ENCODE data around the gene NPC1L1. TPM values are rescaled to one million over a fixed set of nuclear protein-coding genes. Genes with fewer than 3 reads are reported as not detected.

NPC1L1 gene
- not detected in 2 replicates for total RNA-seq (2014; rRNA removed; shearing (Covaris generic))
- polyA plus RNA-seq (2015; cell fraction: cytosol; rRNA removed): not detected in 2 replicates
- not detected in 2 replicates for polyA plus RNA-seq (2015; cell fraction: nucleus; rRNA removed)

GRCh38 chr7:44541028-44541869 lies at the start of gene NPC1L1:
Gene NPC1L1 (minus strand): TSS chr7:44541330. CDS start chr7:44541259, 71 bp downstream.
- in situ Hi-C loops (cut with HindIII; ENCODE audit: low pct_unique_long_range_greater_than_20kb, low sequenced_read_pairs): no loop called here
- DNase-seq (ENCODE audit: low read depth, low spot score): no peak

GRCh38 chr7:44590910-44591309 lies 49.8 kb upstream of the NPC1L1 start:
- in situ Hi-C loops (cut with HindIII; ENCODE audit: low pct_unique_long_range_greater_than_20kb, low sequenced_read_pairs): no loop called here
- peak; percentile 52 for DNase-seq (ENCODE audit: low read depth, low spot score)

- DNase-seq (ENCODE audit: low read depth, low spot score): peak; percentile 81
- in situ Hi-C loops (cut with HindIII; ENCODE audit: low pct_unique_long_range_greater_than_20kb, low sequenced_read_pairs): no loop called here
These were observed 46.9 kb upstream of the NPC1L1 start for GRCh38 chr7:44587843-44588711.

GRCh38 chr7:44583146-44583865 lies 42.2 kb upstream of the NPC1L1 start:
- in situ Hi-C loops (cut with HindIII; ENCODE audit: low pct_unique_long_range_greater_than_20kb, low sequenced_read_pairs): no loop called here
- no peak for DNase-seq (ENCODE audit: low read depth, low spot score)

GRCh38 chr7:44581879-44582603 lies 40.9 kb upstream of the NPC1L1 start, which contains the start of gene TMED4:
Gene TMED4 (minus strand): TSS chr7:44582231. CDS start chr7:44582206, 25 bp downstream.
- in situ Hi-C loops (cut with HindIII; ENCODE audit: low pct_unique_long_range_greater_than_20kb, low sequenced_read_pairs): no loop called here
- DNase-seq (ENCODE audit: low read depth, low spot score): peak; percentile 99

- DNase-seq (ENCODE audit: low read depth, low spot score): no peak
- in situ Hi-C loops (cut with HindIII; ENCODE audit: low pct_unique_long_range_greater_than_20kb, low sequenced_read_pairs): no loop called here
These were observed 40.1 kb upstream of the NPC1L1 start for GRCh38 chr7:44580945-44581878.

- no peak for DNase-seq (ENCODE audit: low read depth, low spot score)
- in situ Hi-C loops (cut with HindIII; ENCODE audit: low pct_unique_long_range_greater_than_20kb, low sequenced_read_pairs): no loop called here
These were observed 35.1 kb upstream of the NPC1L1 start for GRCh38 chr7:44576228-44576627.

- no peak for DNase-seq (ENCODE audit: low read depth, low spot score)
- in situ Hi-C loops (cut with HindIII; ENCODE audit: low pct_unique_long_range_greater_than_20kb, low sequenced_read_pairs): no loop called here
These were observed 33.9 kb upstream of the NPC1L1 start for GRCh38 chr7:44575054-44575453.

GRCh38 chr7:44574287-44574872 lies 33.2 kb upstream of the NPC1L1 start:
- in situ Hi-C loops (cut with HindIII; ENCODE audit: low pct_unique_long_range_greater_than_20kb, low sequenced_read_pairs): no loop called here
- DNase-seq (ENCODE audit: low read depth, low spot score): no peak

- peak; percentile 99 for DNase-seq (ENCODE audit: low read depth, low spot score)
- in situ Hi-C loops (cut with HindIII; ENCODE audit: low pct_unique_long_range_greater_than_20kb, low sequenced_read_pairs): no loop called here
These were observed 32.5 kb upstream of the NPC1L1 start, which contains the start of gene DDX56 for GRCh38 chr7:44573464-44574286. Gene DDX56 (minus strand): TSS chr7:44573908. CDS start chr7:44573895, 13 bp downstream.

GRCh38 chr7:44572771-44573170 lies 31.6 kb upstream of the NPC1L1 start:
- in situ Hi-C loops (cut with HindIII; ENCODE audit: low pct_unique_long_range_greater_than_20kb, low sequenced_read_pairs): no loop called here
- DNase-seq (ENCODE audit: low read depth, low spot score): no peak

- in situ Hi-C loops (cut with HindIII; ENCODE audit: low pct_unique_long_range_greater_than_20kb, low sequenced_read_pairs): no loop called here
- no peak for DNase-seq (ENCODE audit: low read depth, low spot score)
These were observed 28.8 kb upstream of the NPC1L1 start for GRCh38 chr7:44569959-44570358.

GRCh38 chr7:44568771-44569560 lies 27.8 kb upstream of the NPC1L1 start:
- in situ Hi-C loops (cut with HindIII; ENCODE audit: low pct_unique_long_range_greater_than_20kb, low sequenced_read_pairs): no loop called here
- no peak for DNase-seq (ENCODE audit: low read depth, low spot score)

- in situ Hi-C loops (cut with HindIII; ENCODE audit: low pct_unique_long_range_greater_than_20kb, low sequenced_read_pairs): no loop called here
These were observed 26.8 kb upstream of the NPC1L1 start for GRCh38 chr7:44567884-44568283.

More at GRCh38 chr7:44567884-44568283, 26.8 kb upstream of the NPC1L1 start:
- DNase-seq (ENCODE audit: low read depth, low spot score): no peak
